Panc1 (cell line): Measurements from ENCODE around the gene ASB1.

ENCODE experiments used
- CTCF ChIP-seq: fragments of 450-650 bp; IDR thresholded peaks from 2 replicates; pipeline ENCODE4 v1.5.1; 2017; ENCODE audit warnings: mild to moderate bottlenecking
- POLR2AphosphoS5 ChIP-seq: IDR thresholded peaks from 2 replicates; pipeline ENCODE4 v1.6.1; 2012; ENCODE audit warnings: mild to moderate bottlenecking, low read depth, low read length, moderate library complexity

- no peak for TF ChIP-seq CTCF
- TF ChIP-seq POLR2AphosphoS5, result no peak
These were observed 62.7 kb downstream of the ASB1 start for GRCh38 chr2:238489431-238489830.
